Activated T-cell treated with anti-CD3 and anti-CD28 coated beads, Interleukin-2, amount 50 U/mL, for 48 hours (primary cell): Measurements from ENCODE around the gene TMC4.
"Not testable (repeated sequence)": the region's sequence is repeated elsewhere in the genome, so short reads cannot be mapped to it uniquely, and the experiment has no call there.

Source experiments
- DNase-seq, 2 experiments: peaks; one replicate each; pipeline ENCODE4 v3.0.0-alpha.2; 2020

TMC4 gene, protein sequence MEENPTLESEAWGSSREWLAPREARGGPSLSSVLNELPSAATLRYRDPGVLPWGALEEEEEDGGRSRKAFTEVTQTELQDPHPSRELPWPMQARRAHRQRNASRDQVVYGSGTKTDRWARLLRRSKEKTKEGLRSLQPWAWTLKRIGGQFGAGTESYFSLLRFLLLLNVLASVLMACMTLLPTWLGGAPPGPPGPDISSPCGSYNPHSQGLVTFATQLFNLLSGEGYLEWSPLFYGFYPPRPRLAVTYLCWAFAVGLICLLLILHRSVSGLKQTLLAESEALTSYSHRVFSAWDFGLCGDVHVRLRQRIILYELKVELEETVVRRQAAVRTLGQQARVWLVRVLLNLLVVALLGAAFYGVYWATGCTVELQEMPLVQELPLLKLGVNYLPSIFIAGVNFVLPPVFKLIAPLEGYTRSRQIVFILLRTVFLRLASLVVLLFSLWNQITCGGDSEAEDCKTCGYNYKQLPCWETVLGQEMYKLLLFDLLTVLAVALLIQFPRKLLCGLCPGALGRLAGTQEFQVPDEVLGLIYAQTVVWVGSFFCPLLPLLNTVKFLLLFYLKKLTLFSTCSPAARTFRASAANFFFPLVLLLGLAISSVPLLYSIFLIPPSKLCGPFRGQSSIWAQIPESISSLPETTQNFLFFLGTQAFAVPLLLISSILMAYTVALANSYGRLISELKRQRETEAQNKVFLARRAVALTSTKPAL

DNA sequence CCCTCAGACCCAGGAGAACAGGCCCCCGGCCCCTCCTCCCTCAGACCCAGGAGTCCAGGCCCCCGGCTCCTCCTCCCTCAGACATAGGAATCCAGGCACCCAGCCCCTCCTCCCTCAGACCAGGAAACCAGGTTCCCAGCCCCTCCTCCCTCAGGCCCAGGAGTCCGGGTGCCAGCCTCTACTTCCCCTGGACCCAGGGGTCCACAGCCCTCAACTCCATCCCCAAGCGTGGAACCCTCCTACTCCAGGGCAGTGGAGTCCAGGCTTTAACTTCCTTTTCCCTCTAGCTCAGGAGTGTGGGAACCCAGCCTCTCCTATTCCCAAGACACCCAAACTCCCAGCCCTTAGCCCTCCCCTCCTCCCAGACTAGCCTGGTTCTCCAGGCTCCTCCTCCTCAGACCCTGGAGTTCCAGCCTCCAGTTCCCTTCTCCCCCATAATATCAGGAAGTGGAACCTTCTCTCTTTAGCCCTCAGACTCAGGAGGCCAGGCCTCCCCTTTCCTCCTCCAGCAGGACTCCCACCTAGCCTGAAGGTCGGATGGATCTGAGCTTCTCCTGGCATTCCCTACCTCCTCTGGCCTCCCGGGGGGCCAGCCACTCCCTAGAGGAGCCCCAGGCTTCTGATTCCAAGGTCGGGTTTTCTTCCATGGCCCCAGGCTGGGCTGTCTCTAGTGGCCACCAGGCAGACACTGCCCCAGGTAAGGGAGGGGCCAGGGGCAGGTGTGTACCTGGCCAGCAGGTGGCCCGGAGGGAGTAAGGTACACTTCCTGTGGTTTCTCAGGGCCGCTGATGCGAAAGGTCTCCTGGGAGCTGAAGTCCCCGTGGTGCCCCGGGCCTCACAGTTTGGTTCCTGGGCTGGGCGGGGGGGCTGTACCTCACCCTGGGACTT, at the start of gene TMC4:
Gene TMC4 (minus strand): TSS at position 690 of the 888 bp plus-strand sequence. CDS start 43 bp downstream, at position 647.
- no peak for DNase-seq

DNA sequence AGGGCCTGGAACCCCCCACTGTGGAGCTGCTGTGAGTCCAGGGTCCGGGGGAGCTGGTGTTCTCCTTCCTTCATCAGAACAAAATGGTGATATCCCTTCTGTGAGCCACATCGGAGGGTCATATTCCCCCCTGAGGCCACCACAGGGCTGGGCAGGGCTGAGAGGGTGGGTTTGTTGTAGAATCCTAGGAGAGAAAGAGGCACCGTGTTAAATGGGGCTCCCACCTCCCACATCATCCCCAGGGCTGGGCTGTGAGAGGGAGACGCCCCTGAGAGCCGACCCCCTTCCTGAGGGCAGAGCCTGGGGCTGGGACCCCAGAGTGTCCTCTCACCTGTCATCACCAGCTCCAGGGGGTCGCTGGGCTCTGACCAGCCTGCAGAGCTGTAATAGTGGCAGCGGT, 49.0 kb upstream of the TMC4 start:
- DNase-seq: not testable (repeated sequence)

DNA sequence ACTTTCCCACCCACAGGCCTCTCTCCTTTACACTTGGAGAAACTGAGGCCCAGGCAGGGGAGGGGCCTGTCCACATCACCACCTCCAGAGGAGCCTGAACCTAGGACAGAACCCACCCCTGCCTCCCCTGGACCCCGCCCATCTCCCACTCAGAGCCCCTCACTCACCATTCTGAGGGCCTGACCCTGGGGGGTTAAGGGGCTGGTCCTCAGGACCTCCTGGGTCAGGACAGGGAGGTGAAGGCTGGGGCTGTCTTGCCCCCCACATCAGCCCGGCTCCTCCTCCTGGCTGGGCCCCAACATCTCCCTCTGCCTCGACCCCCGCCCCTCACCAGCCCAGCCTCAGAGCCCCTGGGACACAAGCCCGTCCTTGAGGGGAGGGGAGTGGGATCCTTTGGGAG, 46.7 kb upstream of the TMC4 start:
- not testable (repeated sequence) for DNase-seq

DNA sequence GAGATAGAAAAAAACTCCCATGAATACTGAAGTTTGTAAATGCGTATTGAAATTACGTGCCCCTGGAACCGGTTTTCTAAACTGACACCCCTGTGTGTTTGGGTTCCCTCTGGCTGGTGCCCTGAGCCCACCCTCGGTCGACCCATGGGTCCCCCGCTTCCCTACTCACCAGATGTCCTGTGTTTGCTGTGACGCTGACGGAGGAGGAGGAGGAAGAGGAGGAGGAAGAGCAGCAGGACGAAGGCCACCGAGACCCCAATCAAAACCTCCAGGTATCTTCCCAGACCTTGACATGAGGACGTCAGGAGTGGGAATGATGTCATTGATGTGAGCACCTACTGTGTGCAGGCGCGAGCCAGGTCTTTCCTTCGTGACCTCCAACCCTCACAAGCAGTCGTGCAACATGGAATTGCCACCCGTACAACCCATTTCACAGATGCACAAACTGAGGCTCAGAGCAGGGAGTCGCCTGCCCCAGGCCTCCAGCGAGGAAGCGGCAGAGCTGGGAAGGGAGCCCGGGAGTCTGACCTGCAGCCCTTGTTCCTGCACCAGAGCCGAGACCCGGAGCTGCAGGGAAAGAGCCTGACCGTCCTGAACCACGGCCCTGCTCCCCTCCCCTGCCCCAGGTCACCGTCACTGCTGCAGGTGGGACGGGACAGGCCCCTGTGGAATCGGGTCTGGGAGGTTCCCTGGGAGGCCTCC, 46.2 kb upstream of the TMC4 start:
- no peak for DNase-seq

DNA sequence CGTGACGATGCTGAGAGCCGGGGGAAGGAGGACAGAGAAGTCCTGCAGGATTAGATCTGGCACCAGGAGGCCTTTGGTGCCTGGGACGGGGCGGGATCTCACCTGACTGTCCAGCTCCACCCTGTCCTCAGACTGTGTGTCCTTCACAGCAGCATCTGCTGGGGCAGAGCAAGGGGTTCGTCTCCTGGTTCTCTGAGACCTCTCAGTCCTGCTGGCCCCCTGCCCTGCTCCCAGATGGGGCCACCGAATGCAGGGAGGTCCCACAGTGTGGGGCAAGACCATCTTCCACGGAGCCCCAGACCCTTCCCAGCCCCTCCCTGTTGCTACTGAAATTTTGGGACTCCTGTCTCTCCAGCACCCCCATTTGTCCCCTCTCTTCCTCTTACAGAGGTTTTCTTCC, 45.3 kb upstream of the TMC4 start:
- DNase-seq: no peak

DNA sequence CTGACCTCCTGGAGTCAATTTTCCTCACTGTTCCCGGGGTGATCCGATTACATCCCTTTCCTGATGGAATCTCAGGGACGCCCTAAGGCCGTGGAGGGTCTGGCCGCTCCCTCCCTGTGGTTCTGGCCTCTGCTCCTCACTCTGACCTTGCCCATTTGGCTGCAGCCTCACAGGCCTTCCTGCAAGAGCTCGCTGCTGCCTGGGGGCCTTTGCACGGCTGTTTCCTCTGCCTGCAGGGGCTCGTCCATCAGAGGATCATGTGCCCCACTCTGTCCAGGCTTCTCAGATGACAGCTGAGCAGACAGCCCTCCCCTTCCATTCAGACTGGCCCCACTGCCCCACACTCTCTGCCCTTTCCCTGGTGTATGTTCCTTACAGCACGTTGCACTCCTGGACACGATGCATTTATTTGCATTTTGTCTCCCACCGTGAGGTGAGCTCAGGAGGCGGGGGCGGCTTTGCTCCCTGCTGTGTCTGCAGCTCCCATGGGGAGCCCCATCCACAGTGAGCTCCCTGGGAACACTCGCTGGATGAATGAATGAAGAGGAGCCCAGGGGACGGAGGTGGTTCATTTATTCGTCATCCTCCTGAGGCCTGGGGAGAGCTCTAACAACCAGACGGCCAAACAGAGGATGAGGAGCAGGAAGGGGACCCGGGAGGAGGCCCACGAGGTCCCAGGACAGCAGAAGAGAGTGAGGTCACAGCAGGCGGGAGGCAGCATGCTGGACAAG, 44.7 kb upstream of the TMC4 start:
- DNase-seq: not testable (repeated sequence)

DNA sequence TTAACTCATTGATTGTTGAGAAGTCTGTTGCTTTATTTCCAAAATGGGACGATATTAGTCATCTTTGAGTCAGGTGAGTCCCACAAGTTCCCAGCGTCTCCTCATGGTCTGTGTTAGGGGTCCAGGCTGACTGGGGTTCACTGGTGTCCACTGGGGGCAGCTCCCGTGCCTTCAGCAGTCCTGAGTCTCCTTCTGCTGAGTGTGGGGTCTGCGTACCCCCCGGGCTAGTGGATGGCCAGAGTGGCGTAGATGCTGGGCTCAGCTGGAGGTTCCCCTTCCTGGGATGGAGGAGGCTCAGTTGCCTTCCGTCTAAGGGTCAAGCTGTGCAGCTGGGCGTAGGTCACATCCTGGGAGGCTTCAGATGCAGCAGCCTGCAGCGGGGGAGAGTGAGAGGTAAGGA, 43.9 kb upstream of the TMC4 start:
- DNase-seq: no peak

DNA sequence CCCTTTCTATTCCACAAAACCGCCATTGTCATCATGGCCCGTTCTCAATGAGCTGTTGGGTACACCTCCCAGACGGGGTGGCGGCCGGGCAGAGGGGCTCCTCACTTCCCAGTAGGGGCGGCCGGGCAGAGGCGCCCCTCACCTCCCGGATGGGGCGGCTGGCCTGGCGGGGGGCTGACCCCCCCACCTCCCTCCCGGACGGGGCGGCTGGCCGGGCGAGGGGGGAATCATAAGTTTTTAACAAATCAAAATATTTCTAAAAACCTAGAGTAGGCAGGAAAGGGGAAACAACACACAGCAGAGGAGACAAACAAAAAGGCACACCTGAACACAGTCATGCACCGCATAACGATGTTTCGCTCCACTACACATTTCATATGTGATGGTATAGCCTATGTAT, 41.8 kb upstream of the TMC4 start:
- DNase-seq: not testable (repeated sequence)

DNA sequence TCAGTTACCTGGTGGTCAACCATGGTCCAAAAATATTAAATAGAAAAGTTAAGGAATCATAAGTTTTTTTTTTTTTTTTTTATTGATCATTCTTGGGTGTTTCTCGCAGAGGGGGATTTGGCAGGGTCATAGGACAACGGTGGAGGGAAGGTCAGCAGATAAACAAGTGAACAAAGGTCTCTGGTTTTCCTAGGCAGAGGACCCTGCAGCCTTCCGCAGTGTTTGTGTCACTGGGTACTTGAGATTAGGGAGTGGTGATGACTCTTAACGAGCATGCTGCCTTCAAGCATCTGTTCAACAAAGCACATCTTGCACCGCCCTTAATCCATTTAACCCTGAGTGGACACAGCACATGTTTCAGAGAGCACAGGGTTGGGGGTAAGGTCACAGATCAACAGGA, 41.3 kb upstream of the TMC4 start:
- not testable (repeated sequence) for DNase-seq

DNA sequence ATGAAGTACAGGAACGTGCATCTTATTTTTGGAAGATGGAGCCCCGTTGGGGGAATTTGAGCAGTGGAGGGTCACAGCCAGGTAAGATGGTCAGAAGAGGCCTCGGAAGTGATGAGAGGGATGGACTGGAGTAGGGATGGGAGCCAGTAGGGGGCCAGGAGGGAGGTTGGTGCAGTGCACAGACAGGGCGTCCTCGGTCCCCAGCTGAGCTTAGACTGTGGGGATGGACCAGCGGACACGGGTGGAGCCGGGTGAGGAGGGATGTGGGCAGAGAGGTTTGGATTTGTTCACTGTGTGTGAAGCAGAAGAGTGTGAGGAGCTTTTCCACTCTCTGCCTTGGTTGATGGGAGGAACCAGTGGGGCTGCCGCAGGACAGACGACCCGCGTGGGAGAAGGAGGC, 38.3 kb upstream of the TMC4 start:
- no peak for DNase-seq

DNA sequence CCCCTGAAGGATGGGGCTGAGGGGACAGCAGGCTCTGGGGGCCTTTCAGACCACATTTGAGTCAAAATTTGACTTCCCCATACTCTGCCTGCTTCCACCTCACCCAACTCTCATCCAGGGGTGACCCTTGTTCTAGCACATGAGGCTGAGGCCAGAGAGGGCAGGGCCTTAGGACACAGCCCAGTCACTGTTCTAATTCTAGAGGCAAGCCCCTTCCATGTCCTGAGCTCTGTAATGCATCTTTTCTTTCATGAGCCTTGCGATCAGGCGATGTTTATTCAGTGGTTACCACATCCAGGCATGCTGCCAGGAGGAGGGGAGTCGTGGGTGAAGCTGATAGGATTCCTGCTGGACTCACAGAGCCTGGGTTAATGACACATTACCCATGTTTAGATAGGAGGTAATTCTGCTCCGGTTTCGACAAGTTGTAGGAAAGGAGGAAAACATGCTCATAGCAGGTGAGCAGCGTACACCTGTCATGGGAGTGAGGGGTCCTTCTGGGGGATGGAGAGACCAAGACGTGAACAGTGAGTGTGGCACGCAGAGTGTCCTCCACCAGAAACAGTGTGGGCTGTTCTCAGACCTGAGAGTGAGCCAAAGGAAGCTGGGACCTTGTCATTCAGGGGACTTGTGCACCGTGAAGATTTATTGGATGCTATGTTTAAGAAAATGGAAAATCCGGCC, 37.0 kb upstream of the TMC4 start:
- DNase-seq: peak; percentile 62 to 67

DNA sequence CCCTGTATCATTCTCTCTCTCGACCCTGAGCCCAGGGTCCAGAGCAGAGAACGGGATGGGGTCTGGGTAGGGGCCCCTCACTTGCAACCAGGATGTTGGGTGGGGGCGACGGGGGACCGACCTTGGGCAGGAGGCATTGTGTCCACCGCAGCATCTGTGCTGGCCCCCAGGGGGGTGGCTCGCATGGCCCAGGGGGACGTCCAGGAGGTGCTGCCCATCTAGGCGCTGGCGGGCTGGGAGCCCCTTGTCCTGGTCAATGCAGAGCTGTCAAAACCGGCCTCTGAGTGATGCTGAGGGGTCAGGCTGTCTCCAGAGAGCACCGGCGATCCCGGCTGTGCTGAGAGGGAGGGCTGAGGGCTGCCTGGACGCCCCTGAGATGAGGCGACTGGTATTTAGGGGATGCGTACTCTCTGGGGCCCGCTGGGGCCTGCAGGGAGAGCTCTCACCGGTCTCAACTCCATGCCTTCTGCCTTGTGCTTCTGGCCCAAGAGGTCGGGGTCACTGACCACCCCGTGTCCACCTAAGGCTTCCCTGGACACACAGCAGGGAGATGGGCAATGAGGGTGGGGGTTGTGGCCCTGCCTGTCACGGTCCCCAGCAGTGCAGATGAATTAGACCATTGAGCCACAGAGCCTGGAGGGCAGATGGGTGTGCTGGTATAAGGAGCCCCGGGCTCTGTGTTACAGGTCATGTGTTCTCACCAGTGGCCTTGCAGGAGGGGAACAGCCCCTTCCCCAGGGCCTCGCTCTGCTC, 36.3 kb upstream of the TMC4 start:
- DNase-seq: peak; percentile 70 to 72

DNA sequence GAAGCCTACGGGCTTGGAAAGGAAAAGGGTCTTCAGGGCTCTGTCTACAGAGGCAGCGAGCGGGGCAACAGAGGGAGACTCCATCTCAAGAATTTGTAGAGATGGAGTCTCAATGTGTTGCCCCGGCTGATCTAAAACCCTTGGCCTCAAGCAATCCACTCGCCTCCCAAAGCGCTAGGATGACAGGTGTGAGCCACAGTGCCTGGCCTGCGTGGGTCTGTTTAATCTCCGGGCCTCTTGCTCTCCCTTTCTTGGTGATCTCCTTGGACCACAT, 35.8 kb upstream of the TMC4 start:
- peak in 1 of 2 experiments; percentile 79 for DNase-seq

DNA sequence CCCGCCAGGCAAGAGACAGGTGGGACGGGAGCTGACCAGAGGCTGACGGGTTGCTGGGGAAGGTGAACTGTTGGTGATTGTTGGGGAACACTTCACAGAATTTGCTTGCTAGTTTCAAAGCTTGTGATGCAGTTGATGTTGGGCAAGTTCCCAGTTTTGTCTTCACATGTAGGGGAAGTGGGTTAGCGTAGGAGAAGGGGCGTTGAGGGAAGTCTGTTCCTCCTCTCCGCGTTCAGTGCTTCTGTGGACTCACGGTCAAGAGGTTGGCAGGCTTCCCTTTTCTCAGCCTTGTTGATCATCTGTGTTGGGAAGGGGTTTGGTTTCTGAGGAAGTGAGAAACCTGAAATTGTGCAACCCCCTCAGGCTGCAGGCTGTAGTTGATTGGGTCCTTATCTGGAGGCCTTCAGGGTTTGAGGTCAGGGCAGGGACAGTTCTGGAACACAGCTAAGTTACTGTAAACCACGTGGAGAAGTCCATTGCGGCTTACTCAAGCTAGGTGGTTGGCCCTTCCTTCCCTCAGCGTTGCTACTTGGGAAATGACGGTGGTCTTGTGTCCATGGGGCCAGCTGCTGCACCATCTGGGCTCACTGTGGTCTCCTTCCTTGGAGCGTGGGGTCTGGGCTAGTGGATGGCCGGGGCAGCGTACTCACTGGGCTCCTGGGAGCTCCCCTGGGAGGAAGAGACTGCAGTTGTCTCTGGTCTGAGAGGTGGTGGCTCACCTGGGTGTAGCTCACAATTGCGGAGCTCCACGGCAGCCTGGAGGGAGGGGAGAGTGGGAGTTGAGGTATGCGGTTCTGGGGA, 35.2 kb upstream of the TMC4 start:
- DNase-seq: peak; percentile 81 to 82

DNA sequence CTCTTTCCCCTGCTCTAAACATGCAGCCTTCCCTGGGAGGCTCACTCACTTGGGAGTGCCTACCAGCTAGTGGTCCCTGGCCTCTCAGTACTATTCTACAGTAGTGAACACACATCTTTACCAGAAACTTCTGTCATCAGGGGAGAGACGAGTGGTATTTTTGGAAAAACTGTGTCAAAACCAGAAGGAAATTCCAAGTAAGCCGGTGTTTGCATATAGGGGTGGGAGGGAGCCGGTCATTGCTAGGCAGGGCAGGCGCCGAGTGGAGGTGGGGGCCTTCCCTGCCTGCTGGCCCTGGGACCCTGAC, 34.7 kb upstream of the TMC4 start:
- DNase-seq: no peak

DNA sequence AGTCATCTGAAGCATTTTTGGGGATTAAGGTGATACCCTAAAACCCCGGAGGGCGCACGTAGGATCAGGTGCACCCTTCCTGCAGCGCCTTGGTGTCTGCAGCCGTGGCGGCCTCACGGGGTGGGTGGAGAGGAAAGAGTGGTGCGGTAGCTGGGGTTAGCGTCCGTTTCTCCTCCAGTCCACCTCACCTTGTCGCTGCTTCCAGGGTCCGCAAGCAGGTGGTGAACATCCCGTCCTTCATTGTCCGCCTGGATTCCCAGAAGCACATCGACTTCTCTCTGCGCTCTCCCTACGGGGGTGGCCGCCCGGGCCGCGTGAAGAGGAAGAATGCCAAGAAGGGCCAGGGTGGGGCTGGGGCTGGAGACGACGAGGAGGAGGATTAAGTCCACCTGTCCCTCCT, 34.2 kb upstream of the TMC4 start:
- DNase-seq: peak; percentile 59 to 61

DNA sequence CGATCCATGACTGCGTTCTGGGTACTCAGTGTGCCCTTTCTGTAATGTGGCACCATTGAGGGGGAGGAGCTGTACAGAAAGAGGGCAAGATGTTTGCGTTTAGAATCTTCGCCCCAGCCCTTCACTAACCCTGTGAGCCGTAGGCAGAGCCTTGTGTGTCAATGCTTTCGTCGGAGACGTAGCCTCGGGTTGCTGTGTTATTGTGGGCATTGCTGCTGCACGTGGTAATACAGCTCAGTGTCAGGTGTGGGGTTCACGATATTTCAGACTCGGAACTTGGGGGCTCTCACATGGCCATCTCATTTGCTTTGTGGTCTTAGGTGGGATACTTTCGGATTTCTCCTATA, 33.8 kb upstream of the TMC4 start:
- no peak for DNase-seq

DNA sequence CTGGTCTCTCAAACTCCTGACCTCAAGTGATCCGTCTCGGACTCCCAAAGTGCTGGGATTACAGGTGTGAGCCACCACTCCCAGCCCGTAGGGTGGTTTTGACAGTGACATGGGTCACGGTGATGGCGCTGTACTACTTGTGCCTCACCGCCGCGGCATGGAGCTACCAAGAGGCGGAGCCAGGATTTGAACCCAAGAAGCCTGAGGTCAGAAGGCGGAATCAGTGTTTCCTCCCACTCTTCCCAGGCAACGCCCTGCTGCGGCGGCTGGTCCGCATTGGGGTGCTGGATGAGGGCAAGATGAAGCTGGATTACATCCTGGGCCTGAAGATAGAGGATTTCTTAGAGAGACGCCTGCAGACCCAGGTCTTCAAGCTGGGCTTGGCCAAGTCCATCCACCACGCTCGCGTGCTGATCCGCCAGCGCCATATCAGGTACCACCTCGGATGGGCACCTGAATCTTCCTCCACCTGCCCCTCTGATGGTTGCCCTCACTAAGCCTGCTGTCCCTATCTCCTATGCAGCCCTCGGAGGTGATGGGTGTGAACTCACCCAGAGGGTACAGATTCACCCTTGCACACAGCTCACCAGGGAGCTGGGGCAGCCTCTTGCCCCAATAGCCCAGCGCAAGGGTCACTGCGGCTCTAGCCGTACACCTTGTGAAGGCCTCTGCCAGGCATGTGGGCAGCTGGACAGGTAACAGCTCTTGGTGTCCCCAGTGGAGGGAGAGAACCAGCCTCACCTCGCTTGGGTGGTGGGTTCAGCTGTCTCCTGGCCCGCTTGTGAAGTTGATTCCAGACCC, 33.3 kb upstream of the TMC4 start:
- DNase-seq: peak; percentile 55

DNA sequence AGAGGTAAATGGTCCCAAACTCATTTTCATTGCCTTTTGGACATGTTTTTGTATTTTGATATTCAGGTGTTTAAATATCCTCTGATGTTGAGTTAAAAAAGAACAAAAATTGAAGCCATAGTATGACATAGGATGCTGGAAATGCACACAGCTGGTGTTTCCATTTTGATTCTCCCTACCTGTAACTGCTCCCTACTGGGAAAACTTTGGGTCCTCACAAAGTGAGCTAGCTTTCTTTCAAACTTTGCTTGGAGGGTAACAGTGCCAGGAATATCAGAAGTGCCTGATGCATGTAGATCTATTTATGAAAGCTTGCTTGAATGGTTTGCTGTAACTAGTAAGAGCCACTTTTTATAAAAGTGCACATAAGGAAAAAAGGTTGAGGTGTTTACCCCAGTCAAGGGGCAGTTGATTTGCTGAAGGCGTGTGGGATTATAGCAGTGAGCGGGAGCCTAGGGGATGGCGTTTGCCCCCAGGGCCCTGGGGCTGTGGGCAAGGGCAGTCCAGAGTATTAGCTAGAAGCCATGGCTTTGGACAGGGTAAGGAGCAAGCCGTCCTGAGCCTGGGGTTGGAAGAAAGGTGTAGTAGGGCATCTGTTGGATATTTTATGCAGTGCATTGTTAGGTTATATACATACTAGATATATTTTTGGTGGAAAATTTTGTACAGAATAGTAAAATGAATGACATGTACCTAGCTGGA, 32.0 kb upstream of the TMC4 start:
- no peak for DNase-seq
